H1 (cell line): Measurements from ENCODE around the gene LEMD2. TPM values are rescaled to one million over a fixed set of nuclear protein-coding genes. Genes with fewer than 3 reads are reported as not detected.

Experiments used
- ASH2L ChIP-seq: fragments of 200-600, 300-600 bp; sonication (generic); IDR thresholded peaks from one replicate; pipeline ENCODE4 v1.7.1; 2017; ENCODE audit warnings: low read length
- ATF2 ChIP-seq: IDR thresholded peaks from 2 replicates; pipeline ENCODE4 v1.6.1; 2012; ENCODE audit warnings: low read length, inconsistent platforms
- BACH1 ChIP-seq: IDR thresholded peaks from 2 replicates; pipeline ENCODE4 v1.6.1; 2012; ENCODE audit warnings: low read length, improper control_type of control experiment
- CHD7 ChIP-seq: fragments of 300-600 bp; sonication (generic); IDR thresholded peaks from 2 replicates; pipeline ENCODE4 v1.7.1; 2012; ENCODE audit warnings: low read length, moderate library complexity, mild to moderate bottlenecking, inconsistent platforms; ENCODE audit not compliant: insufficient replicate concordance
- HDAC6 ChIP-seq: IDR thresholded peaks from one replicate; pipeline ENCODE4 v1.7.1; 2012; ENCODE audit warnings: low read depth, mild to moderate bottlenecking, inconsistent platforms, low read length, moderate library complexity
- RXRA ChIP-seq: IDR thresholded peaks from 2 replicates; pipeline ENCODE4 v1.6.1; 2011; ENCODE audit warnings: low read depth, mild to moderate bottlenecking, low read length, moderate library complexity; ENCODE audit not compliant: insufficient read depth
- SP4 ChIP-seq: IDR thresholded peaks from 2 replicates; pipeline ENCODE4 v1.6.1; 2012; ENCODE audit warnings: low read length, inconsistent platforms
- TAF7 ChIP-seq: optimal IDR thresholded peaks from 2 replicates; pipeline ENCODE3; 2011; ENCODE audit warnings: low read depth, mild to moderate bottlenecking, inconsistent platforms, low read length, moderate library complexity, borderline replicate concordance
- TBP ChIP-seq: IDR thresholded peaks from 2 replicates; pipeline ENCODE4 v1.6.1; 2011; ENCODE audit warnings: low read depth, low read length, improper control_type of control experiment
- polyA plus RNA-seq, 7 experiments: library from polyadenylated mRNA; depleted of rRNA in 3 of 7; stranded (reverse) in 5 of 7; unstranded in 2 of 7; fragments of >200 nt in 5 of 7; fragments of 200-250 nt in 2 of 7; gene quantifications; 1 replicate in 5 of 7; 2 replicates in 1 of 7; 4 replicates in 1 of 7; pipeline versions ENCODE4 v1.2.1 to v1.2.3, GENCODE V29; 2011 to 2013; ENCODE audit warnings: missing spikeins in 2 of 7, mixed read lengths in 2 of 7
- total RNA-seq: library from RNA; stranded (reverse); fragmentation: NEBNext Ultra II Directional; extraction: Animal tissue kit (Norgen Biotek cat#: 25700); gene quantifications from 2 replicates; pipeline ENCODE4 v1.2.1, GENCODE V29; 2021
- TF ChIP-seq, protein P1 (sequence below): IDR thresholded peaks from 2 replicates; pipeline ENCODE4 v1.6.1; 2011; ENCODE audit warnings: low read depth, mild to moderate bottlenecking, low read length; ENCODE audit not compliant: insufficient read depth

The LEMD2 gene
- total and polyA plus RNA-seq, 2 of the 8 experiments (the other 6 are each of a cell fraction or from before 2014, with no cell fraction given) = 32.7 to 57.3 TPM

- TF ChIP-seq CHD7 = no peak
- TF ChIP-seq ATF2 = no peak
- no peak for TF ChIP-seq RXRA
- TF ChIP-seq BACH1 = no peak
- no peak for TF ChIP-seq ASH2L
- TF ChIP-seq, protein P1, sequence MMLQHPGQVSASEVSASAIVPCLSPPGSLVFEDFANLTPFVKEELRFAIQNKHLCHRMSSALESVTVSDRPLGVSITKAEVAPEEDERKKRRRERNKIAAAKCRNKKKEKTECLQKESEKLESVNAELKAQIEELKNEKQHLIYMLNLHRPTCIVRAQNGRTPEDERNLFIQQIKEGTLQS = no peak
- no peak for TF ChIP-seq SP4
- TF ChIP-seq TBP = no peak
- TF ChIP-seq HDAC6 = no peak
- TF ChIP-seq TAF7 = no peak
Observed at GRCh38 chr6:33721508-33721907, 67.4 kb downstream of the LEMD2 start (continued).
